ENCODE results near the gene CGNL1. TPM values are rescaled to one million over a fixed set of nuclear protein-coding genes. Genes with fewer than 3 reads are reported as not detected.

CGNL1 gene
- total and polyA plus RNA-seq, 7 donors = 0.69 to 7.2 (median 2.4) TPM

- no peak for TF ChIP-seq POLR2A (IDR thresholded peaks at IDR 0.05)
- no peak for TF ChIP-seq EP300 (IDR thresholded peaks at IDR 0.05)
- no peak for TF ChIP-seq POLR2AphosphoS5 (IDR thresholded peaks at IDR 0.05)
- TF ChIP-seq, protein P1, sequence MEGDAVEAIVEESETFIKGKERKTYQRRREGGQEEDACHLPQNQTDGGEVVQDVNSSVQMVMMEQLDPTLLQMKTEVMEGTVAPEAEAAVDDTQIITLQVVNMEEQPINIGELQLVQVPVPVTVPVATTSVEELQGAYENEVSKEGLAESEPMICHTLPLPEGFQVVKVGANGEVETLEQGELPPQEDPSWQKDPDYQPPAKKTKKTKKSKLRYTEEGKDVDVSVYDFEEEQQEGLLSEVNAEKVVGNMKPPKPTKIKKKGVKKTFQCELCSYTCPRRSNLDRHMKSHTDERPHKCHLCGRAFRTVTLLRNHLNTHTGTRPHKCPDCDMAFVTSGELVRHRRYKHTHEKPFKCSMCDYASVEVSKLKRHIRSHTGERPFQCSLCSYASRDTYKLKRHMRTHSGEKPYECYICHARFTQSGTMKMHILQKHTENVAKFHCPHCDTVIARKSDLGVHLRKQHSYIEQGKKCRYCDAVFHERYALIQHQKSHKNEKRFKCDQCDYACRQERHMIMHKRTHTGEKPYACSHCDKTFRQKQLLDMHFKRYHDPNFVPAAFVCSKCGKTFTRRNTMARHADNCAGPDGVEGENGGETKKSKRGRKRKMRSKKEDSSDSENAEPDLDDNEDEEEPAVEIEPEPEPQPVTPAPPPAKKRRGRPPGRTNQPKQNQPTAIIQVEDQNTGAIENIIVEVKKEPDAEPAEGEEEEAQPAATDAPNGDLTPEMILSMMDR (IDR thresholded peaks at IDR 0.05) = no peak
- 91 to 95% methylated on average over 3 of the region's 3 CpGs for WGBS, 2 donors
These were observed 84.0 kb downstream of the CGNL1 start for GRCh38 chr15:57460208-57460816.

GRCh38 chr15:57461541-57461940, 85.2 kb downstream of the CGNL1 start:
- intact Hi-C loops (cut with DNase I) = no loop called here
- H3K27me3 ChIP-seq = no peaks in the 10 kb centered on the region
- no peaks in the 10 kb centered on the region for H3K36me3 ChIP-seq
- no peaks in the 10 kb centered on the region for H3K9me3 ChIP-seq
- no peak overlapping the region for H3K27ac ChIP-seq
- 90 to 92% methylated on average over 5 of the region's 5 CpGs for WGBS, 2 donors
- no peak overlapping the region for H3K4me3 ChIP-seq
- TF ChIP-seq POLR2AphosphoS5 (IDR thresholded peaks at IDR 0.05) = no peak
- no peak for DNase-seq
- no peaks in the 10 kb centered on the region for H3K4me1 ChIP-seq

More at GRCh38 chr15:57460208-57460816, 84.0 kb downstream of the CGNL1 start:
- no peaks in the 10 kb centered on the region for H3K27me3 ChIP-seq
- intact Hi-C loops (cut with DNase I) = no loop called here
- DNase-seq = no peak
- H3K36me3 ChIP-seq = no peaks in the 10 kb centered on the region
- H3K4me3 ChIP-seq = no peak overlapping the region
- no peaks in the 10 kb centered on the region for H3K4me1 ChIP-seq
- no peak overlapping the region for H3K27ac ChIP-seq
- H3K9me3 ChIP-seq = no peaks in the 10 kb centered on the region

DNA sequence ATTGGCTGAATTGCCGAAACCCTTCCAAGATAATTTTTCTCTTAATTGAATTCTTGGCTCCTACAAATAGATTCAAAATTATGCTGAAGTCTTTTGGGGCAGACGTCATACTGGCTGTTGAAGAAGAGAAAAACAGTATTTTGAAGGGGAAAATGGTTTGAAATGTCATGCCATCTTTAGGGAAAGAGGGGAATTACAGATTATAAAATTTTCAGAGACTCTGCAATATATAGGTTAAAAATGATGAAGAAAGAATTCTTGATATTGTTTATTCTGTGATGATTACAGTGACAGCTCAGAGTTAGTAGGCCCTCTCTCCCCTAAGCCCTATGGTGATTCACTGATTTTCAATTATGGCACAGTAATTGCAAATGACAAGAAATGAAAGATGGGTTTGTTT, 86.1 kb downstream of the CGNL1 start:
- H3K36me3 ChIP-seq = no peaks in the 10 kb centered on the region
- intact Hi-C loops (cut with DNase I) = no loop called here
- 61 to 67% methylated on average over 2 of the region's 2 CpGs for WGBS, 2 donors
- no peak for DNase-seq
- no peaks in the 10 kb centered on the region for H3K9me3 ChIP-seq
- TF ChIP-seq EP300 (IDR thresholded peaks at IDR 0.05) (no peak), POLR2A (IDR thresholded peaks at IDR 0.05) (no peak), POLR2AphosphoS5 (IDR thresholded peaks at IDR 0.05) (no peak)
- TF ChIP-seq, protein P1 (IDR thresholded peaks at IDR 0.05) = no peak
- H3K27ac ChIP-seq = no peak overlapping the region
- no peak overlapping the region for H3K4me3 ChIP-seq
- H3K4me1 ChIP-seq = no peaks in the 10 kb centered on the region
- H3K27me3 ChIP-seq = no peaks in the 10 kb centered on the region

DNA sequence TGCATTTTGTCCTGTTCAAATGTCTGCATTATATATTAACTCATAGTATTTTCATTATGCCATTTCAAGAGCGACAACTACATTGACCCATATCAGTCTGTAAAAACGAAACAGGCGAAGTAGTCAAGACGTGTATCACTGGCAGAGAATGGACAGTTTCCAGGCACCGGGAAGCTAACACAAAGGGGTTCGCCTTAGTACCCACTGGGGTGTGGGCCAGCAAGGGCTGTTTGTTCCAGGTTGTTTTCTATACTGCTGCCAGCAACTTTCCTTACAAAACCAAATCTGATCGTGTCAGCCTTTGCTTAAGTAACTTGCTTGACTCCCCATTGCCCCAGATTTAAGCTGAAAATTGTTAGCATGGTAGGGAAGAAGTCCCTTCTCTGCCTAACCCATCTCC, 87.1 kb downstream of the CGNL1 start:
- intact Hi-C loops (cut with DNase I) = no loop called here
- H3K36me3 ChIP-seq = no peaks in the 10 kb centered on the region
- no peaks in the 10 kb centered on the region for H3K4me1 ChIP-seq
- H3K27ac ChIP-seq = no peak overlapping the region
- 93 to 94% methylated on average over 7 of the region's 7 CpGs for WGBS, 2 donors
- TF ChIP-seq POLR2AphosphoS5 (IDR thresholded peaks at IDR 0.05) = no peak
- TF ChIP-seq POLR2A (IDR thresholded peaks at IDR 0.05) = no peak
- TF ChIP-seq, protein P1 (IDR thresholded peaks at IDR 0.05) = no peak
- no peak for TF ChIP-seq EP300 (IDR thresholded peaks at IDR 0.05)
- H3K9me3 ChIP-seq = no peaks in the 10 kb centered on the region
- no peaks in the 10 kb centered on the region for H3K27me3 ChIP-seq
- H3K4me3 ChIP-seq = no peak overlapping the region
- DNase-seq = no peak

- no peak overlapping the region for H3K4me3 ChIP-seq
- no peak for DNase-seq
- H3K36me3 ChIP-seq = no peaks in the 10 kb centered on the region
- intact Hi-C loops (cut with DNase I) = no loop called here
- H3K27me3 ChIP-seq = no peaks in the 10 kb centered on the region
- H3K4me1 ChIP-seq = no peaks in the 10 kb centered on the region
- TF ChIP-seq EP300 (IDR thresholded peaks at IDR 0.05) (no peak), POLR2A (IDR thresholded peaks at IDR 0.05) (no peak)
- 95 to 98% methylated on average over 3 of the region's 3 CpGs for WGBS, 2 donors
- no peak overlapping the region for H3K27ac ChIP-seq
- H3K9me3 ChIP-seq = no peaks in the 10 kb centered on the region
These were observed 88.2 kb downstream of the CGNL1 start for GRCh38 chr15:57464480-57464879.

DNA sequence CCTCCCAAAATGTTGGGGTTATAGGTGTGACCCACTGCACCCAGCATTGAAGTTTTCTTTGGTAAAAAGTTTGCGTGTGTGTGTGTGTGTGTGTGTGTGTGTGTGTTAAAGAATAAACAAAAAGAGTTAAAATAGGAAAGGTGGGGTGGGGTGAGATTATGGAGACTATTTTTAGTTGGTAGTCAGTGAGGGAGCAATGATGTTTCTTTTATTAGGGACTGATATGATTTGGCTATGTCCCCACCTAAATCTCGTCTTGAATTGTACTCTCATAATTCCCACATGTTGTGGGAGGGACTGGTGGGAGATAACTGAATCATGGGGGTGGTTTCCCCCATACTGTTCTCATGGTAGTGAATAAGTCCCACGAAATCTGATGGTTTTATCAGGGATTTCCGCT, 92.2 kb downstream of the CGNL1 start:
- Histone ChIP-seq H3K36me3 (no peaks in the 10 kb centered on the region), H3K4me3 (no peak overlapping the region), H3K27ac (no peak overlapping the region), H3K9me3 (no peaks in the 10 kb centered on the region), H3K27me3 (no peaks in the 10 kb centered on the region), H3K4me1 (no peaks in the 10 kb centered on the region)
- DNase-seq = no peak
- WGBS, 2 donors = 85% methylated on average over 4 of the region's 4 CpGs
- TF ChIP-seq POLR2A (IDR thresholded peaks at IDR 0.05) (no peak), POLR2AphosphoS5 (IDR thresholded peaks at IDR 0.05) (no peak), EP300 (IDR thresholded peaks at IDR 0.05) (no peak)
- TF ChIP-seq, protein P1 (IDR thresholded peaks at IDR 0.05) = no peak
- intact Hi-C loops (cut with DNase I) = no loop called here
